NCI-H2171 treated with DMSO at 0.1 percent for 48 hours (cell line): ENCODE measurements around the gene MYMX.
"Not testable (repeated sequence)": the region's sequence is repeated elsewhere in the genome, so short reads cannot be mapped to it uniquely, and the experiment has no call there.

ENCODE experiments used
- DNase-seq: peaks from one replicate; lab custom pipeline; 2025; lab: John Stamatoyannopoulos, UW

MYMX gene

GRCh38 chr6:44219815-44220784, 3.4 kb downstream of the MYMX start:
- DNase-seq: no peak

GRCh38 chr6:44220913-44221290, 4.2 kb downstream of the MYMX start:
- DNase-seq: no peak

GRCh38 chr6:44221291-44221960, 4.7 kb downstream of the MYMX start:
- peak; percentile 57 for DNase-seq

- no peak for DNase-seq
These were observed 5.2 kb downstream of the MYMX start for GRCh38 chr6:44221961-44222335.

- DNase-seq: peak; percentile 63
These were observed 6.0 kb downstream of the MYMX start for GRCh38 chr6:44222486-44223318.

GRCh38 chr6:44223319-44224028, 6.7 kb downstream of the MYMX start, which contains the start of gene SLC29A1:
TSS of gene SLC29A1 (plus strand) at chr6:44223595. CDS start at chr6:44227314, 3,719 bp downstream.
- peak; percentile 81 for DNase-seq

GRCh38 chr6:44224029-44224964, 7.6 kb downstream of the MYMX start:
- DNase-seq: no peak

GRCh38 chr6:44224965-44225305, 8.2 kb downstream of the MYMX start:
- no peak for DNase-seq

- DNase-seq: no peak
These were observed 9.0 kb downstream of the MYMX start for GRCh38 chr6:44225579-44226325.

- no peak for DNase-seq
These were observed 9.8 kb downstream of the MYMX start for GRCh38 chr6:44226368-44227147.

- DNase-seq: no peak
These were observed 10.5 kb downstream of the MYMX start for GRCh38 chr6:44227148-44227793.

- no peak for DNase-seq
These were observed 11.3 kb downstream of the MYMX start for GRCh38 chr6:44228031-44228430.

GRCh38 chr6:44228433-44228832, 11.7 kb downstream of the MYMX start:
- no peak for DNase-seq

GRCh38 chr6:44228836-44229235, 12.1 kb downstream of the MYMX start:
- DNase-seq: no peak

- no peak for DNase-seq
These were observed 12.8 kb downstream of the MYMX start for GRCh38 chr6:44229376-44230033.

GRCh38 chr6:44230034-44230675, 13.4 kb downstream of the MYMX start:
- no peak for DNase-seq

GRCh38 chr6:44231426-44231825, 14.7 kb downstream of the MYMX start:
- not testable (repeated sequence) for DNase-seq
